Measurements from ENCODE around the gene CORO7. TPM values are rescaled to one million over a fixed set of nuclear protein-coding genes. Genes with fewer than 3 reads are reported as not detected.
"Not testable (repeated sequence)": the region's sequence is repeated elsewhere in the genome, so short reads cannot be mapped to it uniquely, and the experiment has no call there.

The CORO7 gene
- total RNA-seq, 4 donors from 2014 or later, result 5.7 to 15.3 (median 7.2) TPM

DNA sequence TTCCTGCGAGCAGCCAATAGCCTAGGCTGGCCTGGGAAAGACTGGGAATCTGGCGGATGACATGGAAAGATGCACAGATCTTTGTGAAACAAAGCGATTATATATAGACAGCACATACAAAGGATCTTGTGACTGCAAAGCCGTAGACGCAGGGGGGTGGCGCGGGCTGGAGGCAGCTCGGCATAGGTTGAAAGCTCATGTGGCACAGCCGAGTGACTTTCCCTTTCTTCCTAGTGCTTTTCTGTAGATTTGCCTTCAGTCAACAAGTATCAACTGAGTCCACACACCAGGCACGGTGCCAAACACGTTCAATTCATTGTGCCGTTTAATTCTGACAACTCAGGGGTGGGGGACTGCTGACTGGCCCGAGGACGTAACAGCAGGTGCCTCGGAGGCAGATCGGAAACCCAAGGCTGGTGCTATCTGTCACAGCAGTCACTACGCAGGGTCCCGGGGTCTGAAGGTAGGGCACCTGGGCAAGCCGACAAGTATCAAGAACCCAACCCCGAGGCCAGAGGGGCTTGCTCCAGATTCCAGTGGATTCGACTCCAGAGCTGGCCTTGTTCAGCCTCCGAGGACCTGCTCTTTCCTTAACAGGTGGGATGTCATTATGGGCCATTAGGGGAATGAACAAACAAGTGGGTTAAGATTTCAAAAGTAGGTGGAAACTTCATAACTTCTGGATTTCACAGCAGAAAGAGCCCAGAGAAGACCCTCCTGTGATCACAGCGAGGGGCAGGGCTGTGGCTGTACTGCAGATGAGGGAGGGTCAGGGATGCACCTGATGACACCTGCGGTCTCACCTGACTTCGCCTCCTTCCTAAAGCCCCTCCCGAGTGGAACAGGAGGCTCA lies 71.2 kb downstream of the CORO7 start:
- in situ Hi-C loops (cut with MboI; ENCODE audit: low sequenced_read_pairs in 4 of 4), result loop anchor here in 1 of 4 donors (25.0 kb wide), 1 partner anchor 158 kb away; no protein-coding TSS in a partner anchor
- H3K4me1 ChIP-seq, result peaks cover 44 to 46% of the 10 kb centered on the region in 2 donors
- H3K27ac ChIP-seq, result peak overlapping the region; percentile 64 to 92 (median 76)

DNA sequence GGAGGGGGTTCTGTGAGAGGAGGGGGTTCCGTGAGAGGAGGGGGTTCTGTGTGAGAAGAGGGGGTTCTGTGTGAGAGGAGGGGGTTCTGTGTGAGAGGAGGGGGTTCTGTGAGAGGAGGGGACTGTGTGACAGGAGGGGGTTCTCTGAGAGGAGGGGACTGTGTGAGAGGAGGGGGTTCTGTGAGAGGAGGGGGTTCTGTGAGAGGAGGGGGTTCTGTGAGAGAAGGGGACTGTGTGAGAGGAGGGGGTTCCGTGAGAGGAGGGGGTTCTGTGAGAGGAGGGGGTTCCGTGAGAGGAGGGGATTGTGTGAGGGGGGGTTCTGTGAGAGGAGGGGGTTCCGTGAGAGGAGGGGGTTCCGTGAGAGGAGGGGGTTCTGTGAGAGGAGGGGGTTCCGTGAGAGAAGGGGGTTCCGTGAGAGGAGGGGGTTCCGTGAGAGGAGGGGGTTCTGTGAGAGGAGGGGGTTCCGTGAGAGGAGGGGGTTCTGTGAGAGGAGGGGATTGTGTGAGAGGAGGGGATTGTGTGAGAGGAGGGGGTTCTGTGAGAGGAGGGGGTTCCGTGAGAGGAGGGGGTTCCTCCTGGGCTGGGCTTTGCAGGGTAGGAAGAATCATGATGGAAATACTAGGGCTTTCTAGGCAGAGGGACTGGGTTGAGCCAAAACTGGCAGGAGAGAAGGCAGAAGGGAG lies 72.0 kb downstream of the CORO7 start:
- in situ Hi-C loops (cut with MboI; ENCODE audit: low sequenced_read_pairs in 4 of 4), result loop anchor here in 1 of 4 donors (25.0 kb wide), 1 partner anchor 157 kb away; no protein-coding TSS in a partner anchor
- H3K4me1 ChIP-seq, result peaks cover 36 to 39% of the 10 kb centered on the region in 2 donors
- intact Hi-C loops (cut with DNase I; ENCODE audit: low total_unique reads), result not testable (repeated sequence)

More for the DNA sequence above, 71.2 kb downstream of the CORO7 start:
- intact Hi-C loops (cut with DNase I; ENCODE audit: low total_unique reads), result no loop called here
- no peaks in the 10 kb centered on the region for H3K9me3 ChIP-seq
- DNase-seq (no peak), ATAC-seq (no peak)
- H3K4me3 ChIP-seq, result no peak overlapping the region
- TF ChIP-seq POLR2A (IDR thresholded peaks at IDR 0.05), result no peak
- TF ChIP-seq, protein P1, sequence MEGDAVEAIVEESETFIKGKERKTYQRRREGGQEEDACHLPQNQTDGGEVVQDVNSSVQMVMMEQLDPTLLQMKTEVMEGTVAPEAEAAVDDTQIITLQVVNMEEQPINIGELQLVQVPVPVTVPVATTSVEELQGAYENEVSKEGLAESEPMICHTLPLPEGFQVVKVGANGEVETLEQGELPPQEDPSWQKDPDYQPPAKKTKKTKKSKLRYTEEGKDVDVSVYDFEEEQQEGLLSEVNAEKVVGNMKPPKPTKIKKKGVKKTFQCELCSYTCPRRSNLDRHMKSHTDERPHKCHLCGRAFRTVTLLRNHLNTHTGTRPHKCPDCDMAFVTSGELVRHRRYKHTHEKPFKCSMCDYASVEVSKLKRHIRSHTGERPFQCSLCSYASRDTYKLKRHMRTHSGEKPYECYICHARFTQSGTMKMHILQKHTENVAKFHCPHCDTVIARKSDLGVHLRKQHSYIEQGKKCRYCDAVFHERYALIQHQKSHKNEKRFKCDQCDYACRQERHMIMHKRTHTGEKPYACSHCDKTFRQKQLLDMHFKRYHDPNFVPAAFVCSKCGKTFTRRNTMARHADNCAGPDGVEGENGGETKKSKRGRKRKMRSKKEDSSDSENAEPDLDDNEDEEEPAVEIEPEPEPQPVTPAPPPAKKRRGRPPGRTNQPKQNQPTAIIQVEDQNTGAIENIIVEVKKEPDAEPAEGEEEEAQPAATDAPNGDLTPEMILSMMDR (IDR thresholded peaks at IDR 0.05 in 4 of 5, conservative IDR thresholded peaks at IDR 0.05 in 1 of 5), result no peak
- peaks cover 0 to 9% of the 10 kb centered on the region in 2 donors for H3K36me3 ChIP-seq
- H3K27me3 ChIP-seq, result no peaks in the 10 kb centered on the region

DNA sequence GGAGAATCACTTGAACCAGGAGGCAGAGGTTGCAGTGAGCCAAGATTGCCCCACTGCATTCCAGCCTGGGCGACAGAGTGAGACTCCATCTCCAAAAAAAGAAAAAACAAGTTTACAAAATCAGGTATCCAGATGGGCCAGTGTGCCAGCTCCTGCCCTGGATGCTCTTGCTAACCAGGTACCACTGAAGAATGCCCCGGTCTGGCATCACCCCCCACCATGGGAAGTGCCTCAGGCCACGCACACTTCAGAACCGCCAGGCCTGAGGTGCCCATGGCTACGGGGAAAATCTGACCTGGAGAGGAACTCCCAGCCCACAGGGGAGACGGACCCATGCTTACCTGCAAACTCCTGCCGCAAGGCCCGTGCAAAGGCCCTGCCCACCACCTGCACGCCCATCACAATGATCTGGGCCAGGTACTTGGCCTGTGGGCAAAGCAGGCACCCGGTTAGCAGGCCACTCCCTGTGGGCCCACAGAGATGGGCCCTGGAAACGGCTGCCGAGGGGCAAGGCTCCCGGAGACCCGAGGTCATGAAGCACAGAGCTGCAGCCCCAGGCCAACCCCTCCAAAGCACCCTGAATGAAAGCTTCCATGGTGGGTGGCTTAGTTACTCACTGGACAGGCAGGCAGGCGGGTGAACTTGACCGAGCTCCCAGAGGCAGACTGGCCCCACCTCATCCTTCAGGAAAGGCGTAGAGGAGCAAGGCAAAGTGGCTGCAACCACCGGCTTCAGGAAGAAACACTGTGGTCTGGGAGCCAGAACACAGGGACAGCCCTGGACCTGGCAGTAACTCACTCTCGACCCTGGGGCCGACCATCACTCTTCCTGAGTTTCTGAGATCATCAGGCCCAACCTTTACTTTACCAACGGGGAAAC lies 73.3 kb downstream of the CORO7 start:
- in situ Hi-C loops (cut with MboI; ENCODE audit: low sequenced_read_pairs in 4 of 4), result loop anchor here in 1 of 4 donors (25.0 kb wide), 1 partner anchor 156 kb away; no protein-coding TSS in a partner anchor
- ATAC-seq (no peak), DNase-seq (no peak)
- Histone ChIP-seq H3K27me3 (no peaks in the 10 kb centered on the region), H3K27ac (no peak overlapping the region), H3K9me3 (no peaks in the 10 kb centered on the region), H3K4me1 (peaks cover 31 to 34% of the 10 kb centered on the region in 2 donors), H3K36me3 (peaks cover 0 to 20% of the 10 kb centered on the region in 2 donors), H3K4me3 (no peak overlapping the region)
- TF ChIP-seq, protein P1 (IDR thresholded peaks at IDR 0.05 in 4 of 5, conservative IDR thresholded peaks at IDR 0.05 in 1 of 5), result no peak
- no peak for TF ChIP-seq POLR2A (IDR thresholded peaks at IDR 0.05)
- intact Hi-C loops (cut with DNase I; ENCODE audit: low total_unique reads), result no loop called here

More for the DNA sequence above, 72.0 kb downstream of the CORO7 start:
- H3K4me3 ChIP-seq, DNase-seq, H3K9me3 ChIP-seq, ATAC-seq, H3K27me3 ChIP-seq: not testable (repeated sequence)
- Histone ChIP-seq H3K36me3 (peaks cover 0 to 10% of the 10 kb centered on the region in 2 donors), H3K27ac (peak overlapping the region in 3 of 4 donors; percentile 74 to 92 (median 78))

DNA sequence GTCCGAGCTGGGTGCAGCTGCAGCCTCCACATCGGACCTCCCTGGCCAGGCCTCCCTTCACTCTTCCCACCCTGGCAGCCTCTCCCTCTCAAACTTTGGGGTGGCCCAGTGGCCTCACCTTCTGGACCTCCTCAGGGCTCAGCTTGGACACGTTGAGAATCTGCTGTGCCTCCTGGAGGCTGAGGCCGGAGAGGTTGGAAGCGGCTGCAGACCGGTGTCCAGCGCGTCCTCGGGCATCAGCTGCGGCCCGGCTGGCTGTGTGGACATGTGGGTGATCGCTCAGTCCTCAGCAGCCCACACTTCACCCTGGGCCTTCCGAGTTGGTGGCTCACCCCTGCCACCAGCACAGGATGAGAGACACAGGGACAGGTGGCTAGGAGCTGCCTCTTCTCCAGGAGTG lies 75.1 kb downstream of the CORO7 start:
- H3K27ac ChIP-seq, result no peak overlapping the region
- intact Hi-C loops (cut with DNase I; ENCODE audit: low total_unique reads) (no loop called here), in situ Hi-C loops (cut with MboI; ENCODE audit: low sequenced_read_pairs in 4 of 4) (loop anchor here in 1 of 4 donors (25.0 kb wide), 1 partner anchor 154 kb away; no protein-coding TSS in a partner anchor)
- H3K4me1 ChIP-seq, result peaks cover 17 to 19% of the 10 kb centered on the region in 2 donors
- no peak for ATAC-seq
- H3K27me3 ChIP-seq, result no peaks in the 10 kb centered on the region
- no peak overlapping the region for H3K4me3 ChIP-seq
- TF ChIP-seq, protein P1 (IDR thresholded peaks at IDR 0.05 in 4 of 5, conservative IDR thresholded peaks at IDR 0.05 in 1 of 5), result no peak
- TF ChIP-seq POLR2A (IDR thresholded peaks at IDR 0.05), result no peak
- H3K9me3 ChIP-seq, result no peaks in the 10 kb centered on the region
- peaks cover 0 to 20% of the 10 kb centered on the region in 2 donors for H3K36me3 ChIP-seq
- no peak for DNase-seq
